NCI-H345 treated with DMSO at 0.1 percent for 48 hours (cell line): Measurements from ENCODE around the gene GOLGA8R.
"Not testable (repeated sequence)": the region's sequence is repeated elsewhere in the genome, so short reads cannot be mapped to it uniquely, and the experiment has no call there.

Experiments
- DNase-seq: peaks from one replicate; lab custom pipeline; 2025; ENCODE audit not compliant: unreplicated experiment; lab: John Stamatoyannopoulos, UW

Gene GOLGA8R

DNA sequence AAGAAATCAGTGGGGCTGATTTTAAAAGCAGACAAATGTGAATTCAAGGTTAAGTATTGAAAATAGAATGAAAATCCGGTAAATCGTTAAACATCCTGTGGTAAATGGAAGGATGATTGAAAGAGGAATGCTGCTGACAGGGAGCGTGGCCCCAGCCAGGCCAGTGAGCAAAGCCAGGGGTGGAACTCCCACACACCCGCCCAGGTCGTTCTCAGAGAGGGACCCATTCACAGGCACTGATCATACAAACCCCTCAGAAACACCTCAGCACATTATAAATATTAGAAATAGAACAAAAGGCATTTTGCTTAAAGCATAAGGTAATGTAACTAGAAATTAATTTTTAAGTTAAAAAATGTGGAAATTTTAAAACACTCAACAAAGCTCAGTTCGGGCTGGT is 59.0 kb downstream of the GOLGA8R start:
- DNase-seq: not testable (repeated sequence)
